Measurements from ENCODE around the gene MTHFD2L. TPM values are rescaled to one million over a fixed set of nuclear protein-coding genes. Genes with fewer than 3 reads are reported as not detected.

Gene MTHFD2L
- total and polyA plus RNA-seq, 9 of the 15 experiments (the other 6 are each of a cell fraction or from before 2014, with no cell fraction given), result 10.0 to 39.0 (median 26.0) TPM

DNA sequence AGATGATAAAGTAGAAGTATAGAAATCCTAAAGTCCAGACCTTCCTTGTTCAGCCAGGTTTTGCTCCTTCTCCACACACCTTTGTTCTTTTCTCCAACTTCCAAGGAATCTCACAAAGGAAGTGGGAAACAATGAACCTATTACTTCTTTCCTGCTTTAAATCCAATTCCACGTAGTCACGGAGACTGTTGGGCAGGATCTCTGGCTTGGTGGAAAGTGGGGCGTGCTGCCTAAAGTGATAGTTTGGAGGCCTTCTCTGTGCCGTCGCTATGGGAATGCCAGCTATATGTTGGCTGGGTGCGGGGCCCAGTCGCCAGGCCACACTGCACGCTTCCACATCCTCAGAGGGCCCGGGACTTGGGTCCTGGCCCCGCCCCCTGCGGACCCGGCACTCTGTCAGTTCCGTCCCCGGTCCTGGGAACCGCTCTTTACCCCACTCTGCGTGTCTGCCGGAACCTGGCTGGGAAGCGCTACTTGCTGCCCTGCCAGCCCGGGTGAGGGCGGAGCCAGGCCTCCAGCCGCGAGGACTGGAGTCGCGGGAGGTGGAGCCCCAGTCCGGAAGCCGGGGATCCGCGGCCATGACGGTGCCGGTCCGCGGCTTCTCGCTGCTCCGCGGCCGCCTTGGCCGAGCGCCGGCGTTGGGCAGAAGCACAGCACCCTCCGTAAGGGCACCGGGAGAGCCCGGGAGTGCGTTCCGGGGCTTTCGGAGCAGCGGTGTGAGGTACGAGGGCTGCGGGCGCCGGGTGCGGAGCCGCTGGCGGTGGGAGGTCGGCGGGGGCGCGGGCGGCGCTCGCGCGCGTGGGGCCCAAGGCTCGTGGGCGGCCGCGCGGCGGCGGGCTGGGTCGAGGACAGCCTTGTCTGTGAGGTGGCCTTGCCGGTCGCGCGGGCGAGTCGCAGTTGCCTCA lies at the start of gene MTHFD2L (continued):
- no peak for TF ChIP-seq BRCA1 (IDR thresholded peaks at IDR 0.05)
- TF ChIP-seq BRCA1 (CRISPR knock-in tag; IDR thresholded peaks at IDR 0.05), result no peak
- TF ChIP-seq ZNF165 (CRISPR knock-in tag; IDR thresholded peaks at IDR 0.05; ENCODE audit: borderline replicate concordance), result no peak
- TF ChIP-seq, protein P1, sequence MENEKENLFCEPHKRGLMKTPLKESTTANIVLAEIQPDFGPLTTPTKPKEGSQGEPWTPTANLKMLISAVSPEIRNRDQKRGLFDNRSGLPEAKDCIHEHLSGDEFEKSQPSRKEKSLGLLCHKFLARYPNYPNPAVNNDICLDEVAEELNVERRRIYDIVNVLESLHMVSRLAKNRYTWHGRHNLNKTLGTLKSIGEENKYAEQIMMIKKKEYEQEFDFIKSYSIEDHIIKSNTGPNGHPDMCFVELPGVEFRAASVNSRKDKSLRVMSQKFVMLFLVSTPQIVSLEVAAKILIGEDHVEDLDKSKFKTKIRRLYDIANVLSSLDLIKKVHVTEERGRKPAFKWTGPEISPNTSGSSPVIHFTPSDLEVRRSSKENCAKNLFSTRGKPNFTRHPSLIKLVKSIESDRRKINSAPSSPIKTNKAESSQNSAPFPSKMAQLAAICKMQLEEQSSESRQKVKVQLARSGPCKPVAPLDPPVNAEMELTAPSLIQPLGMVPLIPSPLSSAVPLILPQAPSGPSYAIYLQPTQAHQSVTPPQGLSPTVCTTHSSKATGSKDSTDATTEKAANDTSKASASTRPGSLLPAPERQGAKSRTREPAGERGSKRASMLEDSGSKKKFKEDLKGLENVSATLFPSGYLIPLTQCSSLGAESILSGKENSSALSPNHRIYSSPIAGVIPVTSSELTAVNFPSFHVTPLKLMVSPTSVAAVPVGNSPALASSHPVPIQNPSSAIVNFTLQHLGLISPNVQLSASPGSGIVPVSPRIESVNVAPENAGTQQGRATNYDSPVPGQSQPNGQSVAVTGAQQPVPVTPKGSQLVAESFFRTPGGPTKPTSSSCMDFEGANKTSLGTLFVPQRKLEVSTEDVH (IDR thresholded peaks at IDR 0.05; ENCODE audit: low read depth, partially characterized antibody), result no peak
- TF ChIP-seq ZNF431 (CRISPR knock-in tag; IDR thresholded peaks at IDR 0.05), result no peak
- TF ChIP-seq TSC22D4 (tag; IDR thresholded peaks at IDR 0.05), result no peak
- no peak for TF ChIP-seq LEF1 (IDR thresholded peaks at IDR 0.05)
- TF ChIP-seq, protein P2, sequence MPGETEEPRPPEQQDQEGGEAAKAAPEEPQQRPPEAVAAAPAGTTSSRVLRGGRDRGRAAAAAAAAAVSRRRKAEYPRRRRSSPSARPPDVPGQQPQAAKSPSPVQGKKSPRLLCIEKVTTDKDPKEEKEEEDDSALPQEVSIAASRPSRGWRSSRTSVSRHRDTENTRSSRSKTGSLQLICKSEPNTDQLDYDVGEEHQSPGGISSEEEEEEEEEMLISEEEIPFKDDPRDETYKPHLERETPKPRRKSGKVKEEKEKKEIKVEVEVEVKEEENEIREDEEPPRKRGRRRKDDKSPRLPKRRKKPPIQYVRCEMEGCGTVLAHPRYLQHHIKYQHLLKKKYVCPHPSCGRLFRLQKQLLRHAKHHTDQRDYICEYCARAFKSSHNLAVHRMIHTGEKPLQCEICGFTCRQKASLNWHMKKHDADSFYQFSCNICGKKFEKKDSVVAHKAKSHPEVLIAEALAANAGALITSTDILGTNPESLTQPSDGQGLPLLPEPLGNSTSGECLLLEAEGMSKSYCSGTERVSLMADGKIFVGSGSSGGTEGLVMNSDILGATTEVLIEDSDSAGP (CRISPR knock-in tag; IDR thresholded peaks at IDR 0.05), result no peak
- TF ChIP-seq ILF3 (IDR thresholded peaks at IDR 0.05; ENCODE audit: borderline replicate concordance), result 0 out of 2 replicates have a peak, but pooled peaks have one; percentile 48
- no peak for TF ChIP-seq ZNF212 (CRISPR knock-in tag; IDR thresholded peaks at IDR 0.05)
- TF ChIP-seq SAP30 (IDR thresholded peaks at IDR 0.05; ENCODE audit: borderline replicate concordance, insufficient read depth, low read depth, low read length, poor library complexity, severe bottlenecking), result peak; percentile 57
- TF ChIP-seq ZNF699 (CRISPR knock-in tag; IDR thresholded peaks at IDR 0.05; ENCODE audit: insufficient replicate concordance), result no peak
- TF ChIP-seq SNIP1 (IDR thresholded peaks at IDR 0.05; ENCODE audit: low read depth), result no peak
- TF ChIP-seq ETV5 (CRISPR knock-in tag; IDR thresholded peaks at IDR 0.05; ENCODE audit: low read depth), result peak; percentile 93
- TF ChIP-seq PHF8 (IDR thresholded peaks at IDR 0.05; ENCODE audit: borderline replicate concordance, low read length), result peak; percentile 99
- TF ChIP-seq FOXJ2 (tag; IDR thresholded peaks at IDR 0.05), result peak; percentile 43; the same call in 1 of the 2 replicates
- peak; percentile 92 for TF ChIP-seq HNRNPL (IDR thresholded peaks at IDR 0.05; ENCODE audit: low read depth, low read length)
- TF ChIP-seq, protein P3, sequence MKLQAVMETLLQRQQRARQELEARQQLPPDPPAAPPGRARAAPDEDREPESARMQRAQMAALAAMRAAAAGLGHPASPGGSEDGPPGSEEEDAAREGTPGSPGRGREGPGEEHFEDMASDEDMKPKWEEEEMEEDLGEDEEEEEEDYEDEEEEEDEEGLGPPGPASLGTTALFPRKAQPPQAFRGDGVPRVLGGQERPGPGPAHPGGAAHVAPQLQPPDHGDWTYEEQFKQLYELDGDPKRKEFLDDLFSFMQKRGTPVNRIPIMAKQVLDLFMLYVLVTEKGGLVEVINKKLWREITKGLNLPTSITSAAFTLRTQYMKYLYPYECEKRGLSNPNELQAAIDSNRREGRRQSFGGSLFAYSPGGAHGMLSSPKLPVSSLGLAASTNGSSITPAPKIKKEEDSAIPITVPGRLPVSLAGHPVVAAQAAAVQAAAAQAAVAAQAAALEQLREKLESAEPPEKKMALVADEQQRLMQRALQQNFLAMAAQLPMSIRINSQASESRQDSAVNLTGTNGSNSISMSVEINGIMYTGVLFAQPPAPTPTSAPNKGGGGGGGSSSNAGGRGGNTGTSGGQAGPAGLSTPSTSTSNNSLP (IDR thresholded peaks at IDR 0.05; ENCODE audit: borderline replicate concordance, low read depth, low read length), result peak; percentile 23; the same call in 1 of the 2 replicates
- TF ChIP-seq, protein P4, sequence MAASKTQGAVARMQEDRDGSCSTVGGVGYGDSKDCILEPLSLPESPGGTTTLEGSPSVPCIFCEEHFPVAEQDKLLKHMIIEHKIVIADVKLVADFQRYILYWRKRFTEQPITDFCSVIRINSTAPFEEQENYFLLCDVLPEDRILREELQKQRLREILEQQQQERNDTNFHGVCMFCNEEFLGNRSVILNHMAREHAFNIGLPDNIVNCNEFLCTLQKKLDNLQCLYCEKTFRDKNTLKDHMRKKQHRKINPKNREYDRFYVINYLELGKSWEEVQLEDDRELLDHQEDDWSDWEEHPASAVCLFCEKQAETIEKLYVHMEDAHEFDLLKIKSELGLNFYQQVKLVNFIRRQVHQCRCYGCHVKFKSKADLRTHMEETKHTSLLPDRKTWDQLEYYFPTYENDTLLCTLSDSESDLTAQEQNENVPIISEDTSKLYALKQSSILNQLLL (CRISPR knock-in tag; IDR thresholded peaks at IDR 0.05; ENCODE audit: borderline replicate concordance), result no peak
- peak; percentile 4; the same call in 1 of the 2 replicates for TF ChIP-seq OTX1 (CRISPR knock-in tag; IDR thresholded peaks at IDR 0.05)

Data from K562 (cell line).